Measurements from ENCODE around the gene RALGPS1. TPM values are rescaled to one million over a fixed set of nuclear protein-coding genes. Genes with fewer than 3 reads are reported as not detected.
A peak's percentile ranks its signal among the peaks of the same experiment; 100 is the strongest.

Gene RALGPS1
- total RNA-seq, 1 donor from 2014 or later: 15.2 TPM

GRCh38 chr9:127177665-127178265, 263.2 kb downstream of the RALGPS1 start:
- TF ChIP-seq POLR2AphosphoS5 (IDR thresholded peaks at IDR 0.05; ENCODE audit: insufficient read depth in 1 of 2, low read depth in 1 of 2) (no peak), POLR2A (IDR thresholded peaks at IDR 0.05) (no peak)
- TF ChIP-seq, protein P1, sequence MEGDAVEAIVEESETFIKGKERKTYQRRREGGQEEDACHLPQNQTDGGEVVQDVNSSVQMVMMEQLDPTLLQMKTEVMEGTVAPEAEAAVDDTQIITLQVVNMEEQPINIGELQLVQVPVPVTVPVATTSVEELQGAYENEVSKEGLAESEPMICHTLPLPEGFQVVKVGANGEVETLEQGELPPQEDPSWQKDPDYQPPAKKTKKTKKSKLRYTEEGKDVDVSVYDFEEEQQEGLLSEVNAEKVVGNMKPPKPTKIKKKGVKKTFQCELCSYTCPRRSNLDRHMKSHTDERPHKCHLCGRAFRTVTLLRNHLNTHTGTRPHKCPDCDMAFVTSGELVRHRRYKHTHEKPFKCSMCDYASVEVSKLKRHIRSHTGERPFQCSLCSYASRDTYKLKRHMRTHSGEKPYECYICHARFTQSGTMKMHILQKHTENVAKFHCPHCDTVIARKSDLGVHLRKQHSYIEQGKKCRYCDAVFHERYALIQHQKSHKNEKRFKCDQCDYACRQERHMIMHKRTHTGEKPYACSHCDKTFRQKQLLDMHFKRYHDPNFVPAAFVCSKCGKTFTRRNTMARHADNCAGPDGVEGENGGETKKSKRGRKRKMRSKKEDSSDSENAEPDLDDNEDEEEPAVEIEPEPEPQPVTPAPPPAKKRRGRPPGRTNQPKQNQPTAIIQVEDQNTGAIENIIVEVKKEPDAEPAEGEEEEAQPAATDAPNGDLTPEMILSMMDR (IDR thresholded peaks at IDR 0.05): no peak
- Histone ChIP-seq H3K27ac (peak overlapping the region; percentile 80), H3K4me1 (peaks cover 56% of the 10 kb centered on the region), H3K4me3 (no peak overlapping the region), H3K36me3 (no peaks in the 10 kb centered on the region), H3K27me3 (no peaks in the 10 kb centered on the region), H3K9me3 (no peaks in the 10 kb centered on the region)
- DNase-seq (ENCODE audit: extremely low spot score in 2 of 2): no peak
- intact Hi-C loops (cut with DNase I): no loop called here

DNA sequence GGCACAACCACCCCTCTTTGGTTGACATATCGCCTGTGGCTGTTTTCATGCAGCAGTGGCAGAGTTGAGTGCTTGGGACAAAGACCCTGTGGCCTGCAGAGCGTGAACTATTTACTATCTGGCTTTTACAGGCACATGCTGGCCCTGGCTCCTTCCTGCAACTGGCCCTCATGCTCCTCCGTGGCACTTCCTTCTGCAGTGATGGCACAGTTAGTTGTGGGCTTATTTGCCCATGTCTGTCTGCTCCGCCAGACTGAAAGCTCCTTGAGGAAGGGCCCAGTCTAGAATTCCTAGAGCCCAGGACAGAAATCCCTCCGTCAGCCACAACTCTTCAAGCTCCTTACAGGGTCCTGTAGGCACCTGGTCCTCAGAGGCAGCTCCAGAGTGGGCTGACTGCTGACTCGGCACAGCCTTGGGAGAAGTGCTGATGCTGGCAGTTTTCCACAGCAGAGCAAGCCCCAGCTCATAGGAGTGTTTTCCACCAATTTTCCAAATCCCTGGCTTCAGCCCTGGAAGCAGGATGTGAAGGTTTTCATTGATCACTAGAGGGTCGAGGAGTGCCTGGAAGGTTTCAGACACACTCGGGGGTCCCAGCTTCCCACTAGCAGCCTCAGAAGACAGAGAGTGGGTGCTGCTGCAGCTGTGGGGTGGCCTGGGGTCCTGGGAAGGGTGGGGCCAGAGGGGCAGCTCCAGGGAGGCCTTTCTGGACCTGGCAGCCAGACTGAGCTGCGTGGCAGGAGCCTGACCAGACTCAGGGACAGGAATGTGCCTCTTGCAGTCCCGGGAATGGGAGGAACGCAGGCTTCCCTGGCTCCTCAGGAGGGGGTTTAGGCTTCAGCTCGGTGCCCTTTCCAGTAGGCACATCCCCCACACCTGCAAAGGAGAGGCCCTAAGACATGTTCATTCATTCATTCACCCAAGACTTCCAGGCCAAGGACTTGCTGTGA, 264.4 kb downstream of the RALGPS1 start:
- peak in 1 of 2 donors; percentile 86 for DNase-seq (ENCODE audit: extremely low spot score in 2 of 2)
- Histone ChIP-seq H3K9me3 (no peaks in the 10 kb centered on the region), H3K27ac (peak overlapping the region; percentile 58), H3K4me1 (peaks cover 59% of the 10 kb centered on the region), H3K27me3 (no peaks in the 10 kb centered on the region), H3K4me3 (no peak overlapping the region), H3K36me3 (no peaks in the 10 kb centered on the region)
- TF ChIP-seq POLR2AphosphoS5 (IDR thresholded peaks at IDR 0.05; ENCODE audit: insufficient read depth in 1 of 2, low read depth in 1 of 2) (no peak), POLR2A (IDR thresholded peaks at IDR 0.05) (no peak)
- TF ChIP-seq, protein P1 (IDR thresholded peaks at IDR 0.05): no peak
- intact Hi-C loops (cut with DNase I): no loop called here

GRCh38 chr9:127179633-127180441, 265.3 kb downstream of the RALGPS1 start:
- no peaks in the 10 kb centered on the region for H3K36me3 ChIP-seq
- peaks cover 66% of the 10 kb centered on the region for H3K4me1 ChIP-seq
- H3K9me3 ChIP-seq: no peaks in the 10 kb centered on the region
- H3K27ac ChIP-seq: peak overlapping the region; percentile 58
- peak in 1 of 2 donors; percentile 87 for DNase-seq (ENCODE audit: extremely low spot score in 2 of 2)
- intact Hi-C loops (cut with DNase I): no loop called here
- no peaks in the 10 kb centered on the region for H3K27me3 ChIP-seq
- no peak overlapping the region for H3K4me3 ChIP-seq
- TF ChIP-seq POLR2AphosphoS5 (IDR thresholded peaks at IDR 0.05; ENCODE audit: insufficient read depth in 1 of 2, low read depth in 1 of 2) (no peak), POLR2A (IDR thresholded peaks at IDR 0.05) (no peak)
- TF ChIP-seq, protein P1 (IDR thresholded peaks at IDR 0.05): no peak

GRCh38 chr9:127180457-127181314, 266.1 kb downstream of the RALGPS1 start:
- Histone ChIP-seq H3K27me3 (no peaks in the 10 kb centered on the region), H3K27ac (peak overlapping the region; percentile 4), H3K36me3 (no peaks in the 10 kb centered on the region), H3K9me3 (no peaks in the 10 kb centered on the region), H3K4me3 (no peak overlapping the region), H3K4me1 (peaks cover 66% of the 10 kb centered on the region)
- no peak for TF ChIP-seq POLR2AphosphoS5 (IDR thresholded peaks at IDR 0.05; ENCODE audit: insufficient read depth in 1 of 2, low read depth in 1 of 2)
- TF ChIP-seq POLR2A (IDR thresholded peaks at IDR 0.05): no peak
- TF ChIP-seq, protein P1 (IDR thresholded peaks at IDR 0.05): no peak
- intact Hi-C loops (cut with DNase I): no loop called here
- DNase-seq (ENCODE audit: extremely low spot score in 2 of 2): peak in 1 of 2 donors; percentile 86

All from vagina (tissue), 2 donors.